Stimulated activated CD8-positive, alpha-beta memory T cell treated with anti-CD3 and anti-CD28 coated beads, Interleukin-7, amount 100 ng/mL, for 24 hours (primary cell): ENCODE results near the gene PITX3.

Experiments
- DNase-seq: peaks from one replicate; pipeline ENCODE4 v3.0.0-alpha.2; 2020; ENCODE audit warnings: low read depth

Gene PITX3

GRCh38 chr10:102241444-102242117, at the start of gene PITX3:
Gene PITX3 (minus strand): TSS chr10:102241512. CDS start chr10:102232080, 9,432 bp downstream.
- peak; percentile 78 for DNase-seq

GRCh38 chr10:102289840-102290239, 48.5 kb upstream of the PITX3 start:
- DNase-seq, result no peak

- DNase-seq, result no peak
Observed at GRCh38 chr10:102289356-102289755, 48.0 kb upstream of the PITX3 start.

GRCh38 chr10:102287991-102288390, 46.7 kb upstream of the PITX3 start:
- no peak for DNase-seq

GRCh38 chr10:102287538-102287937, 46.2 kb upstream of the PITX3 start:
- DNase-seq, result no peak

GRCh38 chr10:102286216-102286615, 44.9 kb upstream of the PITX3 start:
- no peak for DNase-seq

GRCh38 chr10:102285133-102285532, 43.8 kb upstream of the PITX3 start:
- no peak for DNase-seq

GRCh38 chr10:102284531-102284930, 43.2 kb upstream of the PITX3 start:
- DNase-seq, result no peak

GRCh38 chr10:102283890-102284289, 42.6 kb upstream of the PITX3 start:
- DNase-seq, result no peak

- no peak for DNase-seq
Observed at GRCh38 chr10:102283488-102283887, 42.2 kb upstream of the PITX3 start.

- DNase-seq, result no peak
Observed at GRCh38 chr10:102281102-102281487, 39.8 kb upstream of the PITX3 start.

GRCh38 chr10:102280397-102281101, 39.2 kb upstream of the PITX3 start:
- no peak for DNase-seq

GRCh38 chr10:102279104-102279503, 37.8 kb upstream of the PITX3 start:
- no peak for DNase-seq

- DNase-seq, result no peak
Observed at GRCh38 chr10:102275343-102275742, 34.0 kb upstream of the PITX3 start.

- DNase-seq, result no peak
Observed at GRCh38 chr10:102274062-102274461, 32.8 kb upstream of the PITX3 start.

GRCh38 chr10:102269017-102269416, 27.7 kb upstream of the PITX3 start:
- DNase-seq, result no peak

- DNase-seq, result no peak
Observed at GRCh38 chr10:102268375-102268888, 27.1 kb upstream of the PITX3 start.

- DNase-seq, result no peak
Observed at GRCh38 chr10:102267748-102268147, 26.4 kb upstream of the PITX3 start.

- no peak for DNase-seq
Observed at GRCh38 chr10:102266670-102267069, 25.4 kb upstream of the PITX3 start.

- no peak for DNase-seq
Observed at GRCh38 chr10:102264371-102264770, 23.1 kb upstream of the PITX3 start.

GRCh38 chr10:102262744-102263370, 21.5 kb upstream of the PITX3 start:
- no peak for DNase-seq

- DNase-seq, result no peak
Observed at GRCh38 chr10:102261842-102262241, 20.5 kb upstream of the PITX3 start.

- DNase-seq, result no peak
Observed at GRCh38 chr10:102261196-102261595, 19.9 kb upstream of the PITX3 start.
